HEK293 (cell line): ENCODE results near the gene PRR5.

Experiments
- CTCF ChIP-seq: fragments of 450-650 bp; formaldehyde crosslinking; IDR thresholded peaks from 2 replicates; pipeline ENCODE4 v1.5.1; 2016; ENCODE audit warnings: missing biosample characterization, missing genetic modification characterization
- SP2 ChIP-seq: fragments of 450-650 bp; formaldehyde crosslinking; IDR thresholded peaks from 2 replicates; pipeline ENCODE4 v1.5.1; 2016; ENCODE audit warnings: missing biosample characterization, missing genetic modification characterization
- TRIM28 ChIP-seq: IDR thresholded peaks from 2 replicates; pipeline ENCODE4 v1.6.1; 2011; ENCODE audit warnings: low read length, control low read depth, borderline replicate concordance
- ZNF510 ChIP-seq: fragments of 450-650 bp; formaldehyde crosslinking; IDR thresholded peaks from 2 replicates; pipeline ENCODE4 v1.5.1; 2018; ENCODE audit warnings: mild to moderate bottlenecking, missing genetic modification characterization, missing biosample characterization; ENCODE audit not compliant: insufficient replicate concordance

DNA sequence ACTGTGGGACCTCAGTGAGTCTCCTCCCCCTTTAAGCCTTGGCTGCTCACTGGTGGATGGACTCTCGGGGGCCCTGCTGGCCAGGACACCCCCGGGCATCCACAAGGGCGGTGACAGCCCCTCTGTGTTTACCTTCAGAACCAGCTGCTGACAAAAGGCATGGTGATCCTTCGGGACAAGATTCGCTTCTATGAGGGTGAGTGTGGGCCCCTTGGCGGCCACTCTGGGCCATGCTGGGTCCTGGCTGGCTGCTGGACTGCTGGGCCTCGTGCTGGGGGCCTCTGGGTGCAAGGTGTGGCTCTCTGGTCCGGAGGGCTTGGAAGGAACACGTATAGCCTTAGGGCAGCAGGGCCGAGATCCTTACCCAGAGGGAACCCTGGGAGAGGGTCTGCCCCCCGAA is 24.4 kb downstream of the PRR5 start:
- no peak for TF ChIP-seq SP2 (tag by site-specific recombination)
- TF ChIP-seq CTCF (tag by site-specific recombination): no peak
- no peak for TF ChIP-seq ZNF510
- TF ChIP-seq TRIM28: no peak
